Measurements from ENCODE around the gene SLC15A1. TPM values are rescaled to one million over a fixed set of nuclear protein-coding genes. Genes with fewer than 3 reads are reported as not detected.

Gene SLC15A1
- total and polyA plus RNA-seq, 2 donors (not counting 1 experiment from before 2014, with no cell fraction given) = not detected

- H3K27ac Mint-ChIP-seq = no peak overlapping the region
- Histone ChIP-seq H4K20me1 (ENCODE audit: control insufficient read depth, insufficient read depth, low read length, poor library complexity, severe bottlenecking) (no peaks in the 10 kb centered on the region), H3K79me2 (ENCODE audit: control insufficient read depth, insufficient read depth, low read length) (no peaks in the 10 kb centered on the region), H3K4me1 (ENCODE audit: control insufficient read depth in 2 of 2, insufficient read depth in 2 of 2, low read length in 2 of 2) (no peaks in the 10 kb centered on the region), H3K9ac (ENCODE audit: low read length) (no peak overlapping the region), H3K27ac (ENCODE audit: low read length in 2 of 2) (no peak overlapping the region), H3K36me3 (replicated peaks in 1 of 2; ENCODE audit: control extremely low read depth in 1 of 2, control insufficient read depth in 1 of 2, extremely low read depth in 1 of 2, insufficient read depth in 2 of 2, low read length in 1 of 2) (no peaks in the 10 kb centered on the region), H3K4me2 (replicated peaks; ENCODE audit: low read depth, low read length, poor library complexity, severe bottlenecking) (no peak overlapping the region), H3K9me3 (ENCODE audit: control extremely low read depth in 1 of 3, control insufficient read depth in 2 of 3, insufficient read depth in 1 of 3, low read length in 2 of 3) (no peaks in the 10 kb centered on the region), H3K27me3 (replicated peaks in 1 of 4; ENCODE audit: control extremely low read depth in 1 of 4, control insufficient read depth in 3 of 4, insufficient read depth in 4 of 4, low read length in 3 of 4) (no peaks in the 10 kb centered on the region), H3K4me3 (ENCODE audit: control extremely low read depth in 1 of 5, extremely low read depth in 1 of 5, insufficient read depth in 1 of 5, low read depth in 2 of 5, low read length in 4 of 5) (no peak overlapping the region), H2AFZ (ENCODE audit: insufficient read depth, low read depth, low read length, poor library complexity, severe bottlenecking) (no peak overlapping the region)
- ATAC-seq (ENCODE audit: low read depth) (no peak), DNase-seq (no peak)
- no peaks in the 10 kb centered on the region for H3K4me1 Mint-ChIP-seq
- no peaks in the 10 kb centered on the region for H3K9me3 Mint-ChIP-seq (ENCODE audit: insufficient read depth)
- TF ChIP-seq CTCF (IDR thresholded peaks at IDR 0.05) (no peak), EZH2 (IDR thresholded peaks at IDR 0.05; ENCODE audit: borderline replicate concordance, insufficient read depth, low read depth, low read length, poor library complexity, severe bottlenecking) (no peak)
- intact Hi-C loops (cut with micrococcal nuclease) = no loop called here
- WGBS (ENCODE audit: insufficient coverage) = 50% methylated on average over 1 of the region's 4 CpGs
- H3K27me3 Mint-ChIP-seq = peaks cover 4% of the 10 kb centered on the region
- H3K4me3 Mint-ChIP-seq = no peak overlapping the region
- ChIA-PET POLR2A (no interaction called here), CTCF (no interaction called here)
Observed at GRCh38 chr13:98691360-98691759, 61.1 kb downstream of the SLC15A1 start.

GRCh38 chr13:98690348-98691022 is 62.0 kb downstream of the SLC15A1 start:
- TF ChIP-seq CTCF (IDR thresholded peaks at IDR 0.05) = no peak
- TF ChIP-seq EZH2 (IDR thresholded peaks at IDR 0.05; ENCODE audit: borderline replicate concordance, insufficient read depth, low read depth, low read length, poor library complexity, severe bottlenecking) = no peak
- H4K20me1 ChIP-seq (ENCODE audit: control insufficient read depth, insufficient read depth, low read length, poor library complexity, severe bottlenecking) = no peaks in the 10 kb centered on the region
- H3K4me3 ChIP-seq (ENCODE audit: control extremely low read depth in 1 of 5, extremely low read depth in 1 of 5, insufficient read depth in 1 of 5, low read depth in 2 of 5, low read length in 4 of 5) = no peak overlapping the region
- H3K79me2 ChIP-seq (ENCODE audit: control insufficient read depth, insufficient read depth, low read length) = no peaks in the 10 kb centered on the region
- no peaks in the 10 kb centered on the region for H3K4me1 ChIP-seq (ENCODE audit: control insufficient read depth in 2 of 2, insufficient read depth in 2 of 2, low read length in 2 of 2)
- no peak overlapping the region for H3K9ac ChIP-seq (ENCODE audit: low read length)
- H3K9me3 Mint-ChIP-seq (ENCODE audit: insufficient read depth) = no peaks in the 10 kb centered on the region
- no peak overlapping the region for H3K4me2 ChIP-seq (replicated peaks; ENCODE audit: low read depth, low read length, poor library complexity, severe bottlenecking)
- no peak for ATAC-seq (ENCODE audit: low read depth)
- no peak overlapping the region for H2AFZ ChIP-seq (ENCODE audit: insufficient read depth, low read depth, low read length, poor library complexity, severe bottlenecking)
- ChIA-PET CTCF (no interaction called here), POLR2A (no interaction called here)
- H3K27ac ChIP-seq (ENCODE audit: low read length in 2 of 2) = no peak overlapping the region
- H3K4me1 Mint-ChIP-seq = no peaks in the 10 kb centered on the region
- H3K36me3 ChIP-seq (replicated peaks in 1 of 2; ENCODE audit: control extremely low read depth in 1 of 2, control insufficient read depth in 1 of 2, extremely low read depth in 1 of 2, insufficient read depth in 2 of 2, low read length in 1 of 2) = no peaks in the 10 kb centered on the region
- H3K4me3 Mint-ChIP-seq = no peak overlapping the region
- H3K27me3 Mint-ChIP-seq = no peaks in the 10 kb centered on the region
- intact Hi-C loops (cut with micrococcal nuclease) = no loop called here
- H3K9me3 ChIP-seq (ENCODE audit: control extremely low read depth in 1 of 3, control insufficient read depth in 2 of 3, insufficient read depth in 1 of 3, low read length in 2 of 3) = no peaks in the 10 kb centered on the region
- no peaks in the 10 kb centered on the region for H3K27me3 ChIP-seq (replicated peaks in 1 of 4; ENCODE audit: control extremely low read depth in 1 of 4, control insufficient read depth in 3 of 4, insufficient read depth in 4 of 4, low read length in 3 of 4)
- H3K27ac Mint-ChIP-seq = no peak overlapping the region
- 89% methylated on average over 9 of the region's 15 CpGs for WGBS (ENCODE audit: insufficient coverage)
- no peak for DNase-seq

All from B cell (primary cell).